ENCODE measurements around the gene ATP2C2. TPM values are rescaled to one million over a fixed set of nuclear protein-coding genes. Genes with fewer than 3 reads are reported as not detected.

ATP2C2 gene
- polyA plus RNA-seq, 1 of the 3 experiments (the other 2 are of a cell fraction): 0.33 TPM

DNA sequence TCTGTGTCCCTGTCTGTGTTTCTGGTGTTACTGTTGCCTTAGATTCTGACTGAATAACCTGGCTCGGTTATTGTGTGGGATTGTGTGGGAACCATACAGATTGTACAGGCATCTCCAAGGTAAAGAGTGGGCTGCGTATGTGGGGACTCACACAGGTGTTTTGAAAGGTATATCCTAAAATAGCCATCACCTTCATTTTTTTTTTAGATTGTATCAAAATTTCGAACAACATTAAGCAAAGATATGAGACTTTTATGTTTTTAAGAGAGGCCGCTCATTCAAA, 53.5 kb downstream of the ATP2C2 start:
- Histone ChIP-seq H3K9me3 (no peaks in the 10 kb centered on the region), H3K27ac (ENCODE audit: low read depth in 2 of 2, low read length in 1 of 2) (no peak overlapping the region), H3K4me3 (ENCODE audit: low read depth in 2 of 2, low read length in 1 of 2) (no peak overlapping the region), H3F3A (replicated peaks; ENCODE audit: insufficient read depth) (no peaks in the 10 kb centered on the region), H3K9ac (no peak overlapping the region), H3K4me1 (ENCODE audit: control insufficient read depth in 1 of 2, insufficient read depth in 2 of 2, low read depth in 1 of 2, low read length in 1 of 2) (no peaks in the 10 kb centered on the region), H4K20me1 (ENCODE audit: insufficient read depth) (no peaks in the 10 kb centered on the region), H3K9me2 (no peaks in the 10 kb centered on the region), H3K79me2 (ENCODE audit: insufficient read depth) (no peaks in the 10 kb centered on the region), H3K4me2 (no peak overlapping the region), H3K36me3 (replicated peaks in 1 of 2; ENCODE audit: control insufficient read depth in 1 of 2, insufficient read depth in 2 of 2, low read length in 1 of 2) (no peaks in the 10 kb centered on the region), H3K27me3 (ENCODE audit: insufficient read depth) (no peaks in the 10 kb centered on the region; the same call in 1 of the 2 replicates), H2AFZ (ENCODE audit: low read depth) (no peak overlapping the region)
- DNase-seq: no peak
- WGBS (ENCODE audit: low lambda C conversion rate): 54% methylated on average over 4 of the region's 4 CpGs
- TF ChIP-seq RXRA (IDR thresholded peaks at IDR 0.05; ENCODE audit: borderline replicate concordance, low read depth) (no peak), NRF1 (IDR thresholded peaks at IDR 0.05; ENCODE audit: low read depth, low read length) (no peak)
- ChIA-PET CTCF (no interaction called here), POLR2A (no interaction called here)

- POLR2A ChIA-PET: no interaction called here
- H3K9me2 ChIP-seq: no peaks in the 10 kb centered on the region
- H2AFZ ChIP-seq (ENCODE audit: low read depth): peak overlapping the region; percentile 65; the same call in 1 of the 2 replicates
- H3K27me3 ChIP-seq (ENCODE audit: insufficient read depth): no peaks in the 10 kb centered on the region; the same call in 1 of the 2 replicates
- H3K4me3 ChIP-seq (ENCODE audit: low read depth in 2 of 2, low read length in 1 of 2): no peak overlapping the region
- no peaks in the 10 kb centered on the region for H4K20me1 ChIP-seq (ENCODE audit: insufficient read depth)
- no peaks in the 10 kb centered on the region for H3K4me1 ChIP-seq (ENCODE audit: control insufficient read depth in 1 of 2, insufficient read depth in 2 of 2, low read depth in 1 of 2, low read length in 1 of 2)
- 79% methylated on average over 4 of the region's 4 CpGs for WGBS (ENCODE audit: low lambda C conversion rate)
- no peak overlapping the region for H3K9ac ChIP-seq
- no peaks in the 10 kb centered on the region for H3F3A ChIP-seq (replicated peaks; ENCODE audit: insufficient read depth)
- no peaks in the 10 kb centered on the region for H3K36me3 ChIP-seq (replicated peaks in 1 of 2; ENCODE audit: control insufficient read depth in 1 of 2, insufficient read depth in 2 of 2, low read length in 1 of 2)
- no peaks in the 10 kb centered on the region for H3K79me2 ChIP-seq (ENCODE audit: insufficient read depth)
- no peak overlapping the region for H3K27ac ChIP-seq (ENCODE audit: low read depth in 2 of 2, low read length in 1 of 2)
- TF ChIP-seq, protein P1, sequence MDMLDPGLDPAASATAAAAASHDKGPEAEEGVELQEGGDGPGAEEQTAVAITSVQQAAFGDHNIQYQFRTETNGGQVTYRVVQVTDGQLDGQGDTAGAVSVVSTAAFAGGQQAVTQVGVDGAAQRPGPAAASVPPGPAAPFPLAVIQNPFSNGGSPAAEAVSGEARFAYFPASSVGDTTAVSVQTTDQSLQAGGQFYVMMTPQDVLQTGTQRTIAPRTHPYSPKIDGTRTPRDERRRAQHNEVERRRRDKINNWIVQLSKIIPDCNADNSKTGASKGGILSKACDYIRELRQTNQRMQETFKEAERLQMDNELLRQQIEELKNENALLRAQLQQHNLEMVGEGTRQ (IDR thresholded peaks at IDR 0.05; ENCODE audit: borderline replicate concordance, low read depth, low read length): 0 out of 2 replicates have a peak, but pooled peaks have one; percentile 16
- no peak for TF ChIP-seq MXI1 (IDR thresholded peaks at IDR 0.05; ENCODE audit: low read depth, low read length)
- no peak for TF ChIP-seq EZH2phosphoT487 (IDR thresholded peaks at IDR 0.05; ENCODE audit: borderline replicate concordance, low read depth)
- TF ChIP-seq, protein P2, sequence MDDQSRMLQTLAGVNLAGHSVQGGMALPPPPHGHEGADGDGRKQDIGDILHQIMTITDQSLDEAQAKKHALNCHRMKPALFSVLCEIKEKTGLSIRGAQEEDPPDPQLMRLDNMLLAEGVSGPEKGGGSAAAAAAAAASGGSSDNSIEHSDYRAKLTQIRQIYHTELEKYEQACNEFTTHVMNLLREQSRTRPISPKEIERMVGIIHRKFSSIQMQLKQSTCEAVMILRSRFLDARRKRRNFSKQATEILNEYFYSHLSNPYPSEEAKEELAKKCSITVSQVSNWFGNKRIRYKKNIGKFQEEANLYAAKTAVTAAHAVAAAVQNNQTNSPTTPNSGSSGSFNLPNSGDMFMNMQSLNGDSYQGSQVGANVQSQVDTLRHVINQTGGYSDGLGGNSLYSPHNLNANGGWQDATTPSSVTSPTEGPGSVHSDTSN (IDR thresholded peaks at IDR 0.05): no peak
- no peak for TF ChIP-seq FOXJ3 (CRISPR knock-in tag; IDR thresholded peaks at IDR 0.05)
- TF ChIP-seq ELF1 (IDR thresholded peaks at IDR 0.05): peak; percentile 73
- no peak for TF ChIP-seq RXRA (IDR thresholded peaks at IDR 0.05; ENCODE audit: borderline replicate concordance, low read depth)
- TF ChIP-seq, protein P3, sequence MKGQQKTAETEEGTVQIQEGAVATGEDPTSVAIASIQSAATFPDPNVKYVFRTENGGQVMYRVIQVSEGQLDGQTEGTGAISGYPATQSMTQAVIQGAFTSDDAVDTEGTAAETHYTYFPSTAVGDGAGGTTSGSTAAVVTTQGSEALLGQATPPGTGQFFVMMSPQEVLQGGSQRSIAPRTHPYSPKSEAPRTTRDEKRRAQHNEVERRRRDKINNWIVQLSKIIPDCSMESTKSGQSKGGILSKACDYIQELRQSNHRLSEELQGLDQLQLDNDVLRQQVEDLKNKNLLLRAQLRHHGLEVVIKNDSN (IDR thresholded peaks at IDR 0.05; ENCODE audit: borderline replicate concordance, low read depth): peak; percentile 90
- 0 out of 2 replicates have a peak, but pooled peaks have one; percentile 21 for TF ChIP-seq GABPA (IDR thresholded peaks at IDR 0.05; ENCODE audit: low read depth)
- TF ChIP-seq SMC3 (IDR thresholded peaks at IDR 0.05; ENCODE audit: low read depth, low read length): no peak
- no peak for TF ChIP-seq TEAD4 (IDR thresholded peaks at IDR 0.05; ENCODE audit: borderline replicate concordance, insufficient read depth)
- TF ChIP-seq POLR2AphosphoS5 (IDR thresholded peaks at IDR 0.05; ENCODE audit: low read depth, low read length): no peak
- peak; percentile 76; the same call in 1 of the 2 replicates for TF ChIP-seq YY1 (IDR thresholded peaks at IDR 0.05; ENCODE audit: low read depth)
- no peak for TF ChIP-seq TCF12 (IDR thresholded peaks at IDR 0.05)
- no peak for TF ChIP-seq FOSL2 (IDR thresholded peaks at IDR 0.05; ENCODE audit: borderline replicate concordance, low read depth)
- DNase-seq: peak; percentile 44
- CTCF ChIA-PET: interaction anchor here (1.2 kb wide), 1 partner anchor 146 kb away, joined by 3 read pairs; no protein-coding TSS in a partner anchor
- H3K4me2 ChIP-seq: no peak overlapping the region
- H3K9me3 ChIP-seq: no peaks in the 10 kb centered on the region
Measured at GRCh38 chr16:84423416-84423837, 55.1 kb downstream of the ATP2C2 start.

Data from SK-N-SH (cell line).